ENCODE data around the gene PYY. TPM values are rescaled to one million over a fixed set of nuclear protein-coding genes. Genes with fewer than 3 reads are reported as not detected.
"Not testable (repeated sequence)": the region's sequence is repeated elsewhere in the genome, so short reads cannot be mapped to it uniquely, and the experiment has no call there.

The PYY gene
- total and polyA plus RNA-seq, 5 donors: not detected

DNA sequence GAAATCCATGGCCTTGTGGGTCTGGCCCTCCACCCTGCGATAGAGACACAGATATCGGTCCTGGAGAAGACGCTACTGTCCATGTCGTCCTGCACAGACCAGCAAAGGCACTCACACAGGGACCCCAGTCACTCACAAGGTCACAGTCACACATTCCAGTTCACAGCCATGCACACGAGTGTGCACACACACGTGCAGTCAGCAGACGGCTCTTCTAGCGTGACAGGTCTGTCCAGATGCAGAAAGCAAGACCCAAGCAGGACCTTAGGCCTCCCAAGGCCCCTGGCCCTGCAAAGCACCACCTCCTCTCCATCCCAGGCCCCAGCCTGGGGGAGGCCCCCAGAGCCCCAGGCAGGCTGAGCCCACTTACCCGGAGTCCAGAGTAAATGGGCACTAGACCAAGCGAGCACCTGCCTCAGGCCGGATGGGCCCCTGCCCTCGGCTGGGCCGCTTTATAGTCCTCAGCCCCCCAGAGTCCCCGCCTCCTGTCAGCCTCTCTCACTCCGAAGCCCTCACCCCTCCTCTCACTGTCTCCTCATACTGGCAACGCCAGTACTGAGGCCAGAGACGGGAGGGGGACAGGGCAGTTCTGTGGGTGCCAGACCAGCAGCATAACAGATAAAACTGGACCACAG lies 11.6 kb downstream of the PYY start, which contains the start of gene PPY:
PPY (minus strand) TSS at position 426 of the 635 bp plus-strand sequence. CDS start 822 bp downstream, outside the sequence.
- no peaks in the 10 kb centered on the region for H3K27me3 ChIP-seq (ENCODE audit: control insufficient read depth, insufficient read depth)
- H3K27ac ChIP-seq (ENCODE audit: low read length): no peak within 1 kb of the TSS
- H3K4me1 ChIP-seq (ENCODE audit: control insufficient read depth, insufficient read depth, low read length): no peaks in the 10 kb centered on the region
- WGBS: 86% methylated on average over 17 of the region's 17 CpGs
- DNase-seq (no peak), ATAC-seq (no peak)
- H3K4me3 ChIP-seq (ENCODE audit: low read length): no peak within 1 kb of the TSS
- intact Hi-C loops (cut with DNase I): loop anchor here (5.0 to 10.0 kb wide), 4 partner anchors 50 to 103 kb away; no protein-coding TSS in a partner anchor
- no peaks in the 10 kb centered on the region for H3K9me3 ChIP-seq (ENCODE audit: control insufficient read depth, low read length)

- 52% methylated on average over 7 of the region's 7 CpGs for WGBS
- DNase-seq: peak in 2 of 3 donors; percentile 68 to 71
- Histone ChIP-seq H3K27ac (ENCODE audit: low read length) (no peak overlapping the region), H3K4me1 (ENCODE audit: control insufficient read depth, insufficient read depth, low read length) (no peaks in the 10 kb centered on the region), H3K9me3 (ENCODE audit: control insufficient read depth, low read length) (no peaks in the 10 kb centered on the region), H3K4me3 (ENCODE audit: low read length) (no peak overlapping the region), H3K27me3 (ENCODE audit: control insufficient read depth, insufficient read depth) (no peaks in the 10 kb centered on the region)
- intact Hi-C loops (cut with DNase I): loop anchor here (5.0 to 10.0 kb wide), 4 partner anchors 52 to 104 kb away; no protein-coding TSS in a partner anchor
- ATAC-seq: peak in 1 of 2 donors; percentile 32
Observed at GRCh38 chr17:43940630-43941029, 13.1 kb downstream of the PYY start.

- ATAC-seq: no peak
- Histone ChIP-seq H3K9me3 (ENCODE audit: control insufficient read depth, low read length) (no peaks in the 10 kb centered on the region), H3K4me1 (ENCODE audit: control insufficient read depth, insufficient read depth, low read length) (no peaks in the 10 kb centered on the region), H3K27ac (ENCODE audit: low read length) (no peak overlapping the region), H3K4me3 (ENCODE audit: low read length) (no peak overlapping the region), H3K27me3 (ENCODE audit: control insufficient read depth, insufficient read depth) (no peaks in the 10 kb centered on the region)
- no peak for DNase-seq
- intact Hi-C loops (cut with DNase I): loop anchor here (5.0 to 10.0 kb wide), 4 partner anchors 52 to 105 kb away; no protein-coding TSS in a partner anchor
- 93% methylated on average over 5 of the region's 5 CpGs for WGBS
Observed at GRCh38 chr17:43939886-43940285, 13.9 kb downstream of the PYY start.

GRCh38 chr17:43939452-43939851 lies 14.3 kb downstream of the PYY start:
- ATAC-seq; H3K9me3 ChIP-seq (ENCODE audit: control insufficient read depth, low read length); H3K27me3 ChIP-seq (ENCODE audit: control insufficient read depth, insufficient read depth); H3K4me3 ChIP-seq (ENCODE audit: low read length); H3K4me1 ChIP-seq (ENCODE audit: control insufficient read depth, insufficient read depth, low read length); intact Hi-C loops (cut with DNase I); H3K27ac ChIP-seq (ENCODE audit: low read length); DNase-seq: not testable (repeated sequence)
- 93% methylated on average over 3 of the region's 3 CpGs for WGBS

DNA sequence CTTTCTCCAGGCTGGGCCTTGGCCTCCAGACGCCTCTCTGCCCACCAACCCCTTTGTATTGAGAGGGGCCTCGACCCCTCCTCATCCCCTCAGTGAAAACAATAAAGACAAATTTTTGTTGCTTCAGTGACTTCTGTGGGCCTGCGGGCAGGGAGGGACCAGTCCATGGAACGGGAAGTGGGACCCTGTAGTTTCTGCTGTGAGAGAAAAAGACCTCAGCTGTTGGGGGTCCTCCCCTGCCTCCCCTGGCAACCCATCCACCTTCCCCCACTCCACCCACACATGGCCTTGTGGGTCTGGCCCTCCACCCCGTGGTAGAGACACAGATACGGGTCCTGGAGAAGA lies 14.9 kb downstream of the PYY start:
- Histone ChIP-seq H3K9me3 (ENCODE audit: control insufficient read depth, low read length) (no peaks in the 10 kb centered on the region), H3K4me3 (ENCODE audit: low read length) (no peak overlapping the region), H3K4me1 (ENCODE audit: control insufficient read depth, insufficient read depth, low read length) (no peaks in the 10 kb centered on the region), H3K27ac (ENCODE audit: low read length) (no peak overlapping the region), H3K27me3 (ENCODE audit: control insufficient read depth, insufficient read depth) (no peaks in the 10 kb centered on the region)
- DNase-seq: no peak
- 69% methylated on average over 6 of the region's 6 CpGs for WGBS
- intact Hi-C loops (cut with DNase I): no loop called here
- no peak for ATAC-seq

GRCh38 chr17:43936434-43936833 lies 17.3 kb downstream of the PYY start:
- DNase-seq (no peak), ATAC-seq (no peak)
- 75% methylated on average over 3 of the region's 3 CpGs for WGBS
- no peak overlapping the region for H3K4me3 ChIP-seq (ENCODE audit: low read length)
- H3K9me3 ChIP-seq (ENCODE audit: control insufficient read depth, low read length): no peaks in the 10 kb centered on the region
- intact Hi-C loops (cut with DNase I): no loop called here
- H3K4me1 ChIP-seq (ENCODE audit: control insufficient read depth, insufficient read depth, low read length): no peaks in the 10 kb centered on the region
- H3K27me3 ChIP-seq (ENCODE audit: control insufficient read depth, insufficient read depth): no peaks in the 10 kb centered on the region
- H3K27ac ChIP-seq (ENCODE audit: low read length): no peak overlapping the region

GRCh38 chr17:43935926-43936261 lies 17.8 kb downstream of the PYY start:
- Histone ChIP-seq H3K27ac (ENCODE audit: low read length) (no peak overlapping the region), H3K4me1 (ENCODE audit: control insufficient read depth, insufficient read depth, low read length) (no peaks in the 10 kb centered on the region), H3K4me3 (ENCODE audit: low read length) (no peak overlapping the region), H3K9me3 (ENCODE audit: control insufficient read depth, low read length) (no peaks in the 10 kb centered on the region), H3K27me3 (ENCODE audit: control insufficient read depth, insufficient read depth) (no peaks in the 10 kb centered on the region)
- DNase-seq (no peak), ATAC-seq (no peak)
- intact Hi-C loops (cut with DNase I): no loop called here
- WGBS: 75% methylated on average over 6 of the region's 6 CpGs

- ATAC-seq: no peak
- H3K27me3 ChIP-seq (ENCODE audit: control insufficient read depth, insufficient read depth): no peaks in the 10 kb centered on the region
Observed at GRCh38 chr17:43935204-43935925, 18.4 kb downstream of the PYY start.

DNA sequence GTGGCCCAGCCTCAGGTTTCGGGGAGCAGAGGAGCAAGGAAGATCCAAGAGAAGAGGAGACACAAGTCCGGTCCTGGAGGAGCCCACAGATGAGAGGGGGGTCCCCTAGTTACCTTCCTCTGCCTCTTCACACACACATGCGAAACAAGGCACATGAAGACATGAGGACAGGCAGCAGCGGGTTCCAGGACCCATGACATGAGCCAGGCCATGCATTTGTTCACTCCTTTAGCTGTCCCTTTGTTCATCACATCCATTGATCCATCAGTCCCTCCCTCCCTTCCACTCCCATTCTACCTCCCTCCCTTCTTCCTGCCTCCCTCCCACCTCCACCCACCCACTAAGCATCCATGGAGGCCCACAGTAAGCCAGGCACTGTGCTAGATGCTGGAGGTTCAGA lies 20.8 kb downstream of the PYY start:
- no peak overlapping the region for H3K4me3 ChIP-seq (ENCODE audit: low read length)
- 96% methylated on average over 4 of the region's 4 CpGs for WGBS
- no peaks in the 10 kb centered on the region for H3K9me3 ChIP-seq (ENCODE audit: control insufficient read depth, low read length)
- no peaks in the 10 kb centered on the region for H3K4me1 ChIP-seq (ENCODE audit: control insufficient read depth, insufficient read depth, low read length)
- ATAC-seq (no peak), DNase-seq (no peak)
- no peak overlapping the region for H3K27ac ChIP-seq (ENCODE audit: low read length)
- no peaks in the 10 kb centered on the region for H3K27me3 ChIP-seq (ENCODE audit: control insufficient read depth, insufficient read depth)
- intact Hi-C loops (cut with DNase I): no loop called here

More at GRCh38 chr17:43935204-43935925, 18.4 kb downstream of the PYY start:
- no peak overlapping the region for H3K4me3 ChIP-seq (ENCODE audit: low read length)
- no peak overlapping the region for H3K27ac ChIP-seq (ENCODE audit: low read length)
- DNase-seq: no peak
- WGBS: 85% methylated on average over 5 of the region's 5 CpGs
- H3K4me1 ChIP-seq (ENCODE audit: control insufficient read depth, insufficient read depth, low read length): no peaks in the 10 kb centered on the region
- intact Hi-C loops (cut with DNase I): no loop called here
- H3K9me3 ChIP-seq (ENCODE audit: control insufficient read depth, low read length): no peaks in the 10 kb centered on the region

GRCh38 chr17:43932357-43932756 lies 21.4 kb downstream of the PYY start:
- DNase-seq: no peak

DNA sequence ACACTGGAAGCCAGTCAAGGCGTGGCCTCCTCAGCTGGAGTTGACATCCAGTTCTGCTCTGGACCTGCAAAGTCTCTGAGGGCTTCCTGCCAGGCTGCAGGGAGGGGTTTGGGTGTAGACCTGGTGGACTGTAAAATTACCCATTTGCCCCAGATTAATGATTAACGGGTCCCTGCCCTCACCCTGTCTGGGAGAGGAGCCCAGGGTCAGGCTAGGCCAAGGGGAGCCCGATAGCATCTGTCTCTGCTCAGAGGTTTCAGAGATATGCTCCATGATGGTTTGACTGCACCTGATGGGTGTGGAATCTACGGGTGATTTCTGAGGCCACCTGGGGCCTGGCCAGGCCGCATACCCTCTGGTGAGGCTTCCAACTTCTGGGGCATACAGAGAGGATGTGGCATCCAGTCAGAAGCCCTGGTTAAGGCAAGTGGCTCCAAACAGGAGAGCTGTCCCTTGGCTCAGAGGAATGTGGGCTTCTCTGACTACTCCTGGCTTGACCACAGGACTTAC lies 22.6 kb downstream of the PYY start:
- no peak for DNase-seq
- intact Hi-C loops (cut with DNase I): no loop called here
- no peaks in the 10 kb centered on the region for H3K4me1 ChIP-seq (ENCODE audit: control insufficient read depth, insufficient read depth, low read length)
- H3K27ac ChIP-seq (ENCODE audit: low read length): no peak overlapping the region
- H3K27me3 ChIP-seq (ENCODE audit: control insufficient read depth, insufficient read depth): no peaks in the 10 kb centered on the region
- no peak overlapping the region for H3K4me3 ChIP-seq (ENCODE audit: low read length)
- ATAC-seq: no peak
- H3K9me3 ChIP-seq (ENCODE audit: control insufficient read depth, low read length): no peaks in the 10 kb centered on the region
- WGBS: 83% methylated on average over 5 of the region's 5 CpGs

More at GRCh38 chr17:43932357-43932756, 21.4 kb downstream of the PYY start:
- Histone ChIP-seq H3K27me3 (ENCODE audit: control insufficient read depth, insufficient read depth) (no peaks in the 10 kb centered on the region), H3K4me3 (ENCODE audit: low read length) (no peak overlapping the region), H3K27ac (ENCODE audit: low read length) (no peak overlapping the region), H3K4me1 (ENCODE audit: control insufficient read depth, insufficient read depth, low read length) (no peaks in the 10 kb centered on the region), H3K9me3 (ENCODE audit: control insufficient read depth, low read length) (no peaks in the 10 kb centered on the region)
- intact Hi-C loops (cut with DNase I): no loop called here
- no peak for ATAC-seq
- 82% methylated on average over 10 of the region's 10 CpGs for WGBS

Measured in right cardiac atrium (tissue), 5 donors.